Right atrium auricular region (tissue), 2 donors: Measurements from ENCODE around the gene ALDH3B1. TPM values are rescaled to one million over a fixed set of nuclear protein-coding genes. Genes with fewer than 3 reads are reported as not detected.

Source experiments
- DNase-seq: peaks from one replicate; pipeline ENCODE4 v3.0.0-alpha.2; 2019; ENCODE audit warnings: low spot score
- H3K27ac ChIP-seq, 2 donors: fragments of 200-600 bp; sonication (generic); 1 replicate in 1 of 2; 2 replicates in 1 of 2; pipeline ENCODE4 v1.5.1; 2016 to 2019
- H3K27me3 ChIP-seq, 2 donors: fragments of 200-600 bp; sonication (generic); one replicate each; pipeline versions ENCODE4 v1.5.1 to v1.6.0; 2017 to 2019
- H3K36me3 ChIP-seq: fragments of 200-600 bp; sonication (generic); one replicate; pipeline ENCODE4 v1.5.1; 2016
- H3K4me1 ChIP-seq, 2 donors: fragments of 200-600 bp; sonication (generic); one replicate each; pipeline versions ENCODE4 v1.5.1 to v1.6.0; 2017 to 2019
- H3K4me3 ChIP-seq, 2 donors: fragments of 200-600 bp; sonication (generic); 1 replicate in 1 of 2; 2 replicates in 1 of 2; pipeline ENCODE4 v1.5.1; 2017 to 2019; ENCODE audit warnings: mild to moderate bottlenecking in 1 of 2, moderate library complexity in 1 of 2
- H3K9me3 ChIP-seq, 2 donors: fragments of 200-600 bp; sonication (generic); one replicate each; pipeline ENCODE4 v1.5.1; 2019
- total RNA-seq, 2 donors: library from RNA; depleted of rRNA; stranded (reverse); fragments of >200 nt; gene quantifications; one replicate each; pipeline ENCODE4 v1.1.0, GENCODE V29; 2016
- TF ChIP-seq, protein P1 (sequence below), 2 donors: fragments of 200-600 bp; sonication (generic); IDR thresholded peaks; one replicate each; pipeline ENCODE4 v1.5.1; 2019; ENCODE audit warnings: antibody characterized with exemption in 2 of 2

Gene ALDH3B1
- total RNA-seq, 2 donors from 2014 or later: 10.5 to 21.6 TPM

GRCh38 chr11:67999704-68000103, 10.4 kb upstream of the ALDH3B1 start:
- DNase-seq: no peak
- TF ChIP-seq, protein P1, sequence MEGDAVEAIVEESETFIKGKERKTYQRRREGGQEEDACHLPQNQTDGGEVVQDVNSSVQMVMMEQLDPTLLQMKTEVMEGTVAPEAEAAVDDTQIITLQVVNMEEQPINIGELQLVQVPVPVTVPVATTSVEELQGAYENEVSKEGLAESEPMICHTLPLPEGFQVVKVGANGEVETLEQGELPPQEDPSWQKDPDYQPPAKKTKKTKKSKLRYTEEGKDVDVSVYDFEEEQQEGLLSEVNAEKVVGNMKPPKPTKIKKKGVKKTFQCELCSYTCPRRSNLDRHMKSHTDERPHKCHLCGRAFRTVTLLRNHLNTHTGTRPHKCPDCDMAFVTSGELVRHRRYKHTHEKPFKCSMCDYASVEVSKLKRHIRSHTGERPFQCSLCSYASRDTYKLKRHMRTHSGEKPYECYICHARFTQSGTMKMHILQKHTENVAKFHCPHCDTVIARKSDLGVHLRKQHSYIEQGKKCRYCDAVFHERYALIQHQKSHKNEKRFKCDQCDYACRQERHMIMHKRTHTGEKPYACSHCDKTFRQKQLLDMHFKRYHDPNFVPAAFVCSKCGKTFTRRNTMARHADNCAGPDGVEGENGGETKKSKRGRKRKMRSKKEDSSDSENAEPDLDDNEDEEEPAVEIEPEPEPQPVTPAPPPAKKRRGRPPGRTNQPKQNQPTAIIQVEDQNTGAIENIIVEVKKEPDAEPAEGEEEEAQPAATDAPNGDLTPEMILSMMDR (IDR thresholded peaks at IDR 0.05): no peak
- Histone ChIP-seq H3K36me3 (no peaks in the 10 kb centered on the region), H3K4me1 (peaks cover 0 to 12% of the 10 kb centered on the region in 2 donors), H3K27me3 (no peaks in the 10 kb centered on the region), H3K27ac (no peak overlapping the region), H3K4me3 (no peak overlapping the region), H3K9me3 (no peaks in the 10 kb centered on the region)

- no peak overlapping the region for H3K27ac ChIP-seq
- TF ChIP-seq, protein P1 (IDR thresholded peaks at IDR 0.05): no peak
- DNase-seq: no peak
Observed at GRCh38 chr11:68002575-68002937, 7.6 kb upstream of the ALDH3B1 start.

GRCh38 chr11:68002938-68003845, 6.9 kb upstream of the ALDH3B1 start:
- Histone ChIP-seq H3K4me3 (peak overlapping the region; percentile 64 to 73), H3K27me3 (no peaks in the 10 kb centered on the region), H3K36me3 (no peaks in the 10 kb centered on the region), H3K4me1 (peaks cover 0 to 12% of the 10 kb centered on the region in 2 donors), H3K9me3 (no peaks in the 10 kb centered on the region), H3K27ac (peak overlapping the region; percentile 64)
- no peak for DNase-seq
- TF ChIP-seq, protein P1 (IDR thresholded peaks at IDR 0.05): no peak

More at GRCh38 chr11:68002575-68002937, 7.6 kb upstream of the ALDH3B1 start:
- no peaks in the 10 kb centered on the region for H3K36me3 ChIP-seq
- no peaks in the 10 kb centered on the region for H3K27me3 ChIP-seq
- peak overlapping the region in 1 of 2 donors; percentile 73 for H3K4me3 ChIP-seq
- no peaks in the 10 kb centered on the region for H3K9me3 ChIP-seq
- peaks cover 0 to 12% of the 10 kb centered on the region in 2 donors for H3K4me1 ChIP-seq

GRCh38 chr11:68003846-68004550, 6.1 kb upstream of the ALDH3B1 start, which contains the start of gene UNC93B1:
UNC93B1 (minus strand) TSS chr11:68004097; CDS start chr11:68004043, 54 bp downstream.
- TF ChIP-seq, protein P1 (IDR thresholded peaks at IDR 0.05): no peak
- peak; percentile 89 for DNase-seq
- peak within 1 kb of the TSS; percentile 64 for H3K27ac ChIP-seq
- no peaks in the 10 kb centered on the region for H3K36me3 ChIP-seq
- peaks cover 0 to 17% of the 10 kb centered on the region in 2 donors for H3K4me1 ChIP-seq
- H3K4me3 ChIP-seq: peak within 1 kb of the TSS; percentile 64 to 73
- H3K27me3 ChIP-seq: no peaks in the 10 kb centered on the region
- no peaks in the 10 kb centered on the region for H3K9me3 ChIP-seq

DNA sequence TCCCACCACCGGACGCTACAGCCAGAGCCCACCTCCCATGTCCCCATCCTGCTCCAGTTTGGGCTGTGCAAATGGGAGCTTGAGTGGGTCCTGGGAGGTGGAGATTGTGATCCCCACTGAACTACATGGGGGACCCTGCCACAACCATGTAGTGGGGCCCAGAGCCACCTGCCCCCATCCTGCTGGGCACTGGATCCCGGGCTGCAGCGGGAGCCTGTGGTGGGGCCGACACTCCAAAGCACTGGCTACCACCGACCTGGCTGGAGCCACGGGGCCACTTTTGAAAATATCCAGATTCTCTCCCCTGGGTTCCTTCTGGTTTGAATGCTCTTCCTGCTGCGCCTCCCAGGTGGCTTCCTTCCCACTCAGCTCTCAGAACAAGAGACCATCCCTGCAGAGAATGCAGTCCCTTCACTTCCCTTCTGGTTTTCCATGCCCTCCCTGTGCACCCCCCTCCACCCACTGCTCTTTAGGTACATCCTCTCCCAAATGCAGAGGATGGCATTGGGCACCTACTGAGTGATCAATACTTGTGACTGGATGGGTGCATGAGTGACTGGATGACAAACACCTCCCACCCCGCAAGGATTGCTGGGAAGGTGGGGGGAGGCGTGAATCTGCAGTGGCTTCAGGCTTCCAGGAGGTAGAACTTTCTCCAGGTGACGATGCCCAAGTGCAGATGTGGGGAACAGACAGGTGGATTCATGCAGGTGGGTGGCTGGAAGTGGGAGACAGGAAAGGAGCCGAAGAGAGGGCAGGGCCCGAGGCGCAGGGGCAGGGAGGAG, 5.4 kb upstream of the ALDH3B1 start:
- Histone ChIP-seq H3K36me3 (no peaks in the 10 kb centered on the region), H3K4me3 (peak overlapping the region in 1 of 2 donors; percentile 73), H3K4me1 (peaks cover 0 to 24% of the 10 kb centered on the region in 2 donors), H3K27ac (no peak overlapping the region), H3K27me3 (no peaks in the 10 kb centered on the region), H3K9me3 (no peaks in the 10 kb centered on the region)
- TF ChIP-seq, protein P1 (IDR thresholded peaks at IDR 0.05): no peak
- DNase-seq: no peak
